Measurements from ENCODE around the gene ZNF182. TPM values are rescaled to one million over a fixed set of nuclear protein-coding genes. Genes with fewer than 3 reads are reported as not detected.

Gene ZNF182
- total and polyA plus RNA-seq, 2 of the 13 experiments (the other 11 are each of a cell fraction or from before 2014, with no cell fraction given): 2.1 to 4.5 TPM

GRCh38 chrX:47936940-47937317 lies 66.9 kb downstream of the ZNF182 start:
- in situ Hi-C loops (cut with HindIII; ENCODE audit: extremely low pct_ligation_motif_present, low pct_unique_long_range_greater_than_20kb): no loop called here
- 37% methylated on average over 3 of the region's 3 CpGs for WGBS (ENCODE audit: low lambda C conversion rate)
- DNase-seq (ENCODE audit: low spot score): no peak
- H3K4me3 ChIP-seq (replicated peaks in 1 of 3; ENCODE audit: insufficient read depth in 1 of 3, low read depth in 2 of 3, low read length in 3 of 3): no peak overlapping the region
- ChIA-PET CTCF (ENCODE audit: low intra/inter-chr PET ratio, low total read pairs) (no interaction called here), POLR2A (no interaction called here)
- H3K4me2 ChIP-seq (ENCODE audit: low read depth, low read length): no peak overlapping the region
- H3K4me1 ChIP-seq (ENCODE audit: insufficient read depth, low read length): no peaks in the 10 kb centered on the region
- ATAC-seq: no peak
- no TSS peak for BruUV-seq (replicated peaks)
- no peaks in the 10 kb centered on the region for H3K27me3 ChIP-seq (ENCODE audit: control insufficient read depth in 1 of 2, insufficient read depth in 2 of 2, low read length in 2 of 2)
- no peaks in the 10 kb centered on the region for H3K9me3 ChIP-seq (ENCODE audit: low read length)
- no peak overlapping the region for H3K9ac ChIP-seq (ENCODE audit: insufficient read depth, low read depth, low read length)
- H3K79me2 ChIP-seq (ENCODE audit: insufficient read depth, low read length): no peaks in the 10 kb centered on the region
- no peaks in the 10 kb centered on the region for H3K36me3 ChIP-seq (replicated peaks in 1 of 2; ENCODE audit: control insufficient read depth in 1 of 2, insufficient read depth in 2 of 2, low read length in 2 of 2)
- no peak overlapping the region for H3K27ac ChIP-seq (ENCODE audit: extremely low read length, insufficient read depth, low read length)
- no peaks in the 10 kb centered on the region for H4K20me1 ChIP-seq (ENCODE audit: insufficient read depth, low read length)
- intact Hi-C loops (cut with micrococcal nuclease; ENCODE audit: unreplicated experiment): no loop called here
- no peak overlapping the region for H2AFZ ChIP-seq (ENCODE audit: low read length)
- TF ChIP-seq THAP11 (CRISPR knock-in tag; IDR thresholded peaks at IDR 0.05) (no peak), RFX1 (IDR thresholded peaks at IDR 0.05) (no peak), ZNF607 (CRISPR knock-in tag; IDR thresholded peaks at IDR 0.05; ENCODE audit: borderline replicate concordance) (no peak), HNF4A (CRISPR knock-in tag; IDR thresholded peaks at IDR 0.05) (no peak), ZNF441 (CRISPR knock-in tag; IDR thresholded peaks at IDR 0.05; ENCODE audit: borderline replicate concordance) (no peak), ZNF761 (CRISPR knock-in tag; conservative IDR thresholded peaks at IDR 0.05) (no peak), NCOA5 (CRISPR knock-in tag; IDR thresholded peaks at IDR 0.05) (no peak), TEAD2 (CRISPR knock-in tag; IDR thresholded peaks at IDR 0.05) (no peak), CAMTA2 (CRISPR knock-in tag; IDR thresholded peaks at IDR 0.05; ENCODE audit: borderline replicate concordance) (no peak)
- no peak for FAIRE-seq

GRCh38 chrX:47936224-47936939 lies 67.4 kb downstream of the ZNF182 start:
- Histone ChIP-seq H3K9ac (ENCODE audit: insufficient read depth, low read depth, low read length) (no peak overlapping the region), H3K4me3 (replicated peaks in 1 of 3; ENCODE audit: insufficient read depth in 1 of 3, low read depth in 2 of 3, low read length in 3 of 3) (no peak overlapping the region), H3K79me2 (ENCODE audit: insufficient read depth, low read length) (no peaks in the 10 kb centered on the region), H3K27me3 (ENCODE audit: control insufficient read depth in 1 of 2, insufficient read depth in 2 of 2, low read length in 2 of 2) (no peaks in the 10 kb centered on the region), H3K36me3 (replicated peaks in 1 of 2; ENCODE audit: control insufficient read depth in 1 of 2, insufficient read depth in 2 of 2, low read length in 2 of 2) (no peaks in the 10 kb centered on the region), H3K4me1 (ENCODE audit: insufficient read depth, low read length) (no peaks in the 10 kb centered on the region), H2AFZ (ENCODE audit: low read length) (no peak overlapping the region), H3K4me2 (ENCODE audit: low read depth, low read length) (no peak overlapping the region), H3K9me3 (ENCODE audit: low read length) (no peaks in the 10 kb centered on the region), H3K27ac (ENCODE audit: extremely low read length, insufficient read depth, low read length) (no peak overlapping the region), H4K20me1 (ENCODE audit: insufficient read depth, low read length) (no peaks in the 10 kb centered on the region)
- FAIRE-seq: no peak
- 24% methylated on average over 9 of the region's 15 CpGs for WGBS (ENCODE audit: low lambda C conversion rate)
- in situ Hi-C loops (cut with HindIII; ENCODE audit: extremely low pct_ligation_motif_present, low pct_unique_long_range_greater_than_20kb) (no loop called here), intact Hi-C loops (cut with micrococcal nuclease; ENCODE audit: unreplicated experiment) (no loop called here)
- no peak for DNase-seq (ENCODE audit: low spot score)
- BruUV-seq (replicated peaks): no TSS peak
- TF ChIP-seq SRY (CRISPR knock-in tag; IDR thresholded peaks at IDR 0.05) (no peak), NFKBIZ (CRISPR knock-in tag; IDR thresholded peaks at IDR 0.05) (no peak), KDM3A (CRISPR knock-in tag; IDR thresholded peaks at IDR 0.05; ENCODE audit: low read depth) (no peak), FLYWCH1 (CRISPR knock-in tag; IDR thresholded peaks at IDR 0.05) (no peak), MIER2 (CRISPR knock-in tag; IDR thresholded peaks at IDR 0.05) (no peak), MIER3 (CRISPR knock-in tag; IDR thresholded peaks at IDR 0.05; ENCODE audit: borderline replicate concordance) (no peak), ZNF468 (CRISPR knock-in tag; IDR thresholded peaks at IDR 0.05) (no peak), ELF3 (CRISPR knock-in tag; IDR thresholded peaks at IDR 0.05) (no peak)
- TF ChIP-seq, protein P1, sequence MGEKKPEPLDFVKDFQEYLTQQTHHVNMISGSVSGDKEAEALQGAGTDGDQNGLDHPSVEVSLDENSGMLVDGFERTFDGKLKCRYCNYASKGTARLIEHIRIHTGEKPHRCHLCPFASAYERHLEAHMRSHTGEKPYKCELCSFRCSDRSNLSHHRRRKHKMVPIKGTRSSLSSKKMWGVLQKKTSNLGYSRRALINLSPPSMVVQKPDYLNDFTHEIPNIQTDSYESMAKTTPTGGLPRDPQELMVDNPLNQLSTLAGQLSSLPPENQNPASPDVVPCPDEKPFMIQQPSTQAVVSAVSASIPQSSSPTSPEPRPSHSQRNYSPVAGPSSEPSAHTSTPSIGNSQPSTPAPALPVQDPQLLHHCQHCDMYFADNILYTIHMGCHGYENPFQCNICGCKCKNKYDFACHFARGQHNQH (CRISPR knock-in tag; IDR thresholded peaks at IDR 0.05): no peak
- no peak for ATAC-seq
- ChIA-PET POLR2A (no interaction called here), CTCF (ENCODE audit: low intra/inter-chr PET ratio, low total read pairs) (no interaction called here)
